ENCODE data around the gene ZNF280A.
"Not testable (repeated sequence)": the region's sequence is repeated elsewhere in the genome, so short reads cannot be mapped to it uniquely, and the experiment has no call there.

Gene ZNF280A

DNA sequence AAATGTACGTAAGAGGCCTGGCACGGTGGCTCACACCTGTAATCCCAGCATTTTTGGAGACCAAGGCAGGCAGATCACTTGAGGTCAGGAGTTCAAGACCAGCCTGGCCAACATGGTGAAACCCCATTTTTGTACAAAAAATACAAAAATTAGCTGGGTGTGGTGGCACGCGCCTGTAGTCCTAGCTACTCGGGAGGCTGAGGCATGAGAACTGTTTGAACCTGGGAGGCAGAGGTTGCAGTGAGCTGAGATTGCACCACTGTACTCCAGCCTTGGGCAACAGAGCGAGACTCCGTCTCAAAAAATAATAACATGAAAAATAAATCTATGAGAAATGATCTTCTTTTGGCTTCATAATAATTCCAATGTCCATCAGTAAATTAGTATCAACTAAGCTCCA lies 9.2 kb downstream of the ZNF280A start:
- not testable (repeated sequence) for DNase-seq

DNA sequence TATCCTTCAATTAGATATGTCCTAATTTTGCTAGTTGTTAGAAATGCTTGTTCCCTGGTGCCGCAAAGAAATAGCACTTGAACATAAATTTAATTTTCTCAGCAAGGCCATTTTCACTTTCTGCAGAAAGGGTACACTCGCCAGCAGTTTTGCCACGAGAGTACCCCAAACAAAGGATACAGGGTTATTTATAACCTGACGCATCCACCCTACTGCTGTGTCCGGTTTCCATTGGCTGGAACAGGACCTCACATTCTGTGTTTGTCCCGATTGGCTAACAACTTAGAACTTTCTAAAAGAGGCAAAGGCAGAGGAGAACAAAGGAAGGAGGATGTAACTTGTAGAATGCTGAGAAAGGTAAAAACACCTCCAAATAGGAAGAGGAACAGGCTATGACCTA lies 10.2 kb downstream of the ZNF280A start:
- not testable (repeated sequence) for DNase-seq

DNA sequence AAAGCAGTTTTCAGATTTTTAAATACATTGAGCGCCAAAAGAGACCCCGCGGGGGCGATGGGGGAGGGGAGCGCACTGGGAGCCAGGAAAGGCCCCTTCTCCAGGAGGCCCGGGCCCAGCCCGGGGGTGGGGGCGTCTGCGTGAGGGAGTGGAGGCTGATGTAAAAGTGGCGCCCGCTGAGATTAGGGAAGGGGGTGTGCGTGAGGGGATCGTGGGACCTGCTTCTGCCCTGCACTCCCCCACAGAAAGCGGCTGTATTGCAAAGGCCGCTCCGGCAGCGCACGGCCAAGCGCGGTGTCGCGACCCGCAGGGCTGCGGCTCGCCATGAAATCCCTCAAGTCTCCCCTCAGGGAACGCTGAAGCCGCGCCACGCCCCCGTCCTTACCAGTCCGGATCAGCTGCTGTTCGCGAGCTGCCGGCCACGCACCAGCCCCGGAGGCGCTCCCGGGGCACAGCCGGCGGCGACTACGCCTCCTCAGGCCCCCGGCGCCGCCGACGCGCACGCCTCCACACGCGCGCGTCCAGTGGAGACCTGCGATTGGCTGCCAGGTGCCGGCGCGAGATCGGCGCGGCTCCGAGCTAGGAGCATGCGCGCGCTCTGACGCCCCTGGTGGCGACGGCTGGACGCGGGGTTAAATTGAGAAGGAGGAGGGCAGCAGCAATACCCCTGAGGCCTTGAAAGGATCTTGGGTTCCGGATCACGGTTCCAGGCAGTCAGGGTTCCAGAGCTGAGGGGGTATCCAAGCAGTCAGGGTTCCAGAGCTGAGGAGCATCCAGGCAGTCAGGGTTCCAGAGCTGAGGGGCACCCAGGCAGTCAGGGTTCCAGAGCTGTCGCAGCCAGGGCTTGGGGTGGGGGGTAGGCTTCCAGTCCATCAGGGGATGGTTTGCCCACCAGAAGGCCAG lies 11.5 kb downstream of the ZNF280A start, which contains the start of gene ZNF280B:
Gene ZNF280B (minus strand): TSS at position 469 of the 903 bp plus-strand sequence. CDS start 19,344 bp downstream, outside the sequence.
- peak; percentile 76 for DNase-seq

DNA sequence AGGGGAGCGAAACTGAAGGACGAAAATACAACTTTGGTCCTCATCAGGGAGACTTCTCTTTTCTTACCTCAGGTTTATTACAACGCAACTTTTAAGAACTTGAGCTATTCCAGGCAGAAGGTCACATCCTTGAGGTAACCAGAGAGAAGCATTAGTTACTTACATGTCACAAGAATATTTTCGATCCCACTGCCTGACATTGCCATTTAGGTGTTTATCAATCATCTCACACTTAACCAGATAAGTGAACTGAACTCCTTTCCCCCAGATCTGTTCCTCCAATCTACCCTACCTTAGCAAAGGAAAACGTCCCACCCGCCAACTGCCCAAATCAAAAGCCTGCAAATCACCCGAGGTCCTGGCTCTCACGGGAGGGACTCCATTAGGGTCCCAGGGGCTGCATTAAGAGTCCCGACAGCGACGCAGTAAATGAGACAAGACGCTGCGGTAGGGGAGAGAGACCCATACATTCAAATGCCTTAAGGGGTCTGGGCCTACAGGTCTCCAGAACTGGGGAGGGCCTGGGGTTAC lies 12.3 kb downstream of the ZNF280A start:
- no peak for DNase-seq

DNA sequence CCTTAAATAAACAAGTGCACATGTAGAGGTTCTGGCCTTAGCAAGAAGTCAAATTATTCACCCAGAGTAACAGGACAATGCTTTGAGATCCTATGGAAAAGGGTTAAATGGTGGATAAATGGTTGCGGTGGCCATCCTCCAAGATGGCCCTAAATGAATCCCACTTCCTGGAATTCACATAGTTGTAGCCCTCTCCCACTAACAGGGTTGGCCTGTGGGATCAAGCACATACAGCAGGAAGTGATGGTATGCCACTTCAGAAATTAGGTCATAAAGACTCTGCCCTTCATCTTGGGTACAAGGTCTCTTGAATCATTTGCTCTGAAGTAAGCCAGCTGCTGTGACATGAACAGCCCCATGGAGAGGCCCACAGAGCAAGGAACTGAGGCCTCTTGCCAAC lies 13.3 kb downstream of the ZNF280A start:
- DNase-seq = no peak

DNA sequence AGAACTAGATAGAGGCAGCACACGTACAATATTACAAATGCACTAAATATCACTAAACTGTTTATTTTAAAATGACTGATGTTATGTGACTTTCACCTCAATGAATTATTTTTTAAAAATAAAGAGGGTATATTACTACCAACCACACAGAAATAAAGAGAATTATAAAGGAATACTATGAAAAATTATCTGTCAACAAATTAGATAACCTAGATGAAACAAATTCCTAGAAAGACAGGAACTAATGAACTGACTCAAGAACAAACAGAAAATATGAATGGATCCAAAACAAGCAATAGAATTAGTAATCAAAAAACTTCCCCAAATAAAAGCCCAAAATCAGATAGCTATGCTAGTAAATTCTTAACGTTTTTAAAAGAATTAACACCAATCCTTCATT lies 21.8 kb downstream of the ZNF280A start:
- no peak for DNase-seq

DNA sequence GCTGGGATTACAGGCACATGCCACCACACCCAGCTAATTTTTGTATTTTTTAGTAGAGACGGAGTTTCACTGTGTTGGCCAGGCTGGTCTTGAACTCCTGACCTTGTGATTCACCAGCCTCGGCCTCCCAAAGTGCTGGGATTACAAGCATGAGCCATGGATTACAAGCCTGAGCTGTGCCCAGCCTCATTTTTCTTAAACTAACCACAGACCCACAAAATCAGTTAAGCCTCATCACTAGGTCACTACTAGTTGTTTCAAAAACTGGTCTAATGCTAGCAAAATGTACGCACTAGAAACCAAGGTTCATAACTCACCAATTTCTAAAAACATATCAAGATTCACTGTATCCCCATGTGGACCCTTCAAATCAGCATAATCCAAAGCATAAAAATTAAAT lies 28.5 kb downstream of the ZNF280A start:
- not testable (repeated sequence) for DNase-seq

DNA sequence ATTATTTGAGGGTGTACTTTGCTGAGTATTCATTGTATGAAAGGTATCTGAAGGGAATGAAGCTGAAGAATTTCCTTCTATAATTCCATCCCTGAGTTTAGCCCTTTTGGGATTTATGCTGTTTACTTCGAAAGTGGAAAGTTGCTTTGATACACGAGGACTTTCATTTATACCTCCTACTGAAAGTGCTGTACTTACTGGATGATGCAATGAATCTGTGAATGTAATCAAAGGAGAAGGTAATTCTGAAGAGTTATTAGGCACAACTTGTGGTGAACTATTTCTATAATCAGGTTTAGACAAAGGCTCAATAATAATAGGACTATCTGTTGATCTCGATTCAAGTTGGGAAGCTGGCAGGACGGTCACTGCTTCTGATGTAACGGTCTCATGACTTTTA lies 31.3 kb downstream of the ZNF280A start:
- no peak for DNase-seq

DNA sequence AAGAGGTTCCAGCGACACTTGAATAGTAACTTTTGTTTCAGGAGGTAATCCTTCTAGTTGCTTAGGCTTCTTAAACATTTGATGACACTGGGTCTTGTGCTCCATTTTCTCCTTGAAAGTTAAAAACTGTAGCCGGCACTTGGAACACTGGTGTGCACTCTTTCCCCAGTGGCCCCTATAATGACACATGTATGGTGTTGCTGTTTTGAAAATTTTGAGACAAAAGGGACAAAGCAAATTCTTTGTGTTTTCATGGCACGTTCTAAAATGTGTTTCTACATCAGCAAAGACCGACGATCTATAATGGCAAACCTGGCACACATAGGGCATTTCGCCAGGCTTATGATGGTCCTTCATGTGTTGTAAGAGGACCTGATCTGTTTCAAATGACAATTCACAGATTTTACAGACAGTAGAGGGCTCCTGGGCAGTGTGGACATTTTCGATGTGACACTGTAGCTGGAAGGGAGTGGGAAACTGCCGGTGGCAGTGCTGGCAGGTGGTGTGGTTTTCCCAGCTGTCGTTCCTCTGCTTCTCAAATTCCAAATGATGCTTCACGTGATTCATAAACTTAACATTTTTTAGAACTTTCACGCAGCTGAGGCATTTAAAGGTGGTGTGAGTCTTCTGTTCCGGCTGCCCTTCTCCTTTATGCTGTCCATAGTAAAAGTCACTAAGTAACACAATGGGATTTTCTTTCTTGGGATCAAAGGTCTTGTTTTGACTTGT lies 32.0 kb downstream of the ZNF280A start:
- no peak for DNase-seq

DNA sequence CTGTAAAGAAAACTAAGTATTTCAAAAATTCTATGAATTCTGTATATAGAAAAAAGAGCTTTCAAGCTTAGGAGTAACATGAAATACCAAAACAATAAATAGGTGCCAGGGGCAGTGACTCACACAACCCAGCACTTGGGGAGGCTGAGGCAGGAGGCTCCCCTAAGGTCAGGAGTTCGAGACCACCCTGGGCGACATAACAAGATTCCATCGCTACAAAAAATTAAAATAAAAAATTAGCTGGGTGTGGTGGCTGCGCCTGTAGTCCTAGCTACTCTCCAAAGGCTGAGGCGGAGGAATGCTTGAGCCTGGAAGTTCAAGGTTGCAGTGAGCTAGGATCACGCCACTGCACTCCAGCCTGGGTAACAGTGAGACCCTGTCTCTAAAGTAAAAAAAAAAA lies 33.0 kb downstream of the ZNF280A start:
- no peak for DNase-seq

DNA sequence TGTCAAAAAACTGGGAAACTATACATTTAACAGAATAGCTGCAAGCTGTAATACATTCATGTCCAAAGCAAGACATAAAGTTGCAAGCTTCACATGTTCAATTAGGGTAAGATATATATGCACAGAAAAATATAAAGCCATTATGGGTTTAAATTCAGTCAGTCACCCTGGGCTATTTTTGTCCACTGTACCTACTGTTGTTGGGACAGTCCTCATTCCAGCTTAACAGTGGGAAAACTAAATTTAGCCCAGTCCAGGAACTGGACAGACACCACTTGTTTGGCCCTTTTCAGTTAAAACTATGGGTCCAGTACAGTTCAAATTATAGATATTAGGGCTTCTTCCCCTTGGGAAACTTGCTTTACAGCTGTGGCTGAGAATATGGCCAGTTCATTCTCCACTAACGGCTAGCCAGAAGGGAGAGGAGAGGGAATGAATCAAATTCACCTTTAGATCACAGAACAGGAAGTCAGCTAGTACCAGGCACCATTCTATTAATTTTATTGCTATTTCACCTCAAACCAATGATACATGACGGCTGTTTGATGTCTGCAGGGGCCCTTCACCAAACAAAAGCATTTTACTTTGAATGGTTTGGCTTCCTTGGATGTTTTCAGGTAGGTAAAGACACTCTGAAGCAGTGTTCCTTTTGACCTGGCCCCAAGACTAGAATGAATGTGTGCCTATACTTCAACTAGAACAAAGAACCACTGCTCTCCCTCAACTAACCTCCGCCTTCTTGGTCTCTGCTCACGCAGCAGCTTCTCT lies 33.8 kb downstream of the ZNF280A start:
- DNase-seq = no peak

DNA sequence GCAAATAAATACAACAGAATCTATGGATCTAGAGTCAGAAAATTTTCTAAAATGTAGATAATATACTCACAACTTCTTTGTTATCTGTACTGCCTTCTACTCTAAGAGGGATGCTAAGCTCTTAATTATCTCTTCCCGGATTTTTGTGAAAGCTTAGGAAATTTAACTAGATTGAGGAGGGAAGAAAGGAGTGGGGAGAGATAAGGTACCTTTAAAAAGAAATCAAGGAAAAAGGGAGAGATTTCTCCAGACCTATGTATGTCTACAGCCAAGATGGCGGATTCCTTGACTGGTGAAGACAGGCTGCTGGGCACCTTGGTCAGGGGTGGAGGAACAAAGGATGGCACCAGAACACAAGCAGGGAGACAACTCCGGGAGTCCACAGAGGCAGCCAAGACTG lies 34.5 kb downstream of the ZNF280A start:
- DNase-seq = no peak

DNA sequence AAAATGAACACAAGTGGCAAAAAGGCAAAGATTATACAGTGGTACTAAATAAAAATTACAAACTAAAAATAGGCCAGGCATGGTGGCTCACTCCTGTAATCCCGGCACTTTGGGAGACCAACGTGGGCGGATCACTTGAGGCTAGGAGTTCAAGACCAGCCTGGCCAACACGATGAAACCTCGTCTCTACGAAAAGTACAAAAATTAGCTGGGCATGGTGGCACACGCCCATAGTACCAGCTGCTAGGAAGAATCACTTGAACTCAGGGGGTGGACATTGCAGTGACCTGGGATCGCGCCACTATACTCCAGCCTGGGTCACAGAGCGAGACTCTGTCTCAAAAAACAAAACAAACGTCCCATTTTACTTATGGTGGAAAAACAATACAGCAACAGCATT lies 36.0 kb downstream of the ZNF280A start:
- no peak for DNase-seq

DNA sequence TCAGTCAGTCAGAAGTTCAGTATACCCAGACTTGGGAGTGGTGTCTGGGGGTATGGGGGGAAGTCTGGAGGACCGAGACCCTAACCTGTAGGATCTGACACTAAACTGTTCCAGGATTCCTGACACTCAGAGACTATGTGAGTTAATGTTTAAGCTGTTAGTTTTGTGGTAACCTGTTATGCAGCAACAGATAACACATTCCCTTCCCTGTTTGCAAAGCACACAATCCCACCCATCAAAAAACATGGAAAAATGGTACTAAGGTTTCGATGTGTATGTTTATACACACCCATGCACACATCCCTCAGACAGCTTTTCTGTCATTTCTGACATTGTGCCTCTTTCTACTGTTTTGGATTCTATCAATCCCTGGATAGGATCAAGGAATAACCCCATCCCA lies 39.1 kb downstream of the ZNF280A start:
- DNase-seq = no peak

DNA sequence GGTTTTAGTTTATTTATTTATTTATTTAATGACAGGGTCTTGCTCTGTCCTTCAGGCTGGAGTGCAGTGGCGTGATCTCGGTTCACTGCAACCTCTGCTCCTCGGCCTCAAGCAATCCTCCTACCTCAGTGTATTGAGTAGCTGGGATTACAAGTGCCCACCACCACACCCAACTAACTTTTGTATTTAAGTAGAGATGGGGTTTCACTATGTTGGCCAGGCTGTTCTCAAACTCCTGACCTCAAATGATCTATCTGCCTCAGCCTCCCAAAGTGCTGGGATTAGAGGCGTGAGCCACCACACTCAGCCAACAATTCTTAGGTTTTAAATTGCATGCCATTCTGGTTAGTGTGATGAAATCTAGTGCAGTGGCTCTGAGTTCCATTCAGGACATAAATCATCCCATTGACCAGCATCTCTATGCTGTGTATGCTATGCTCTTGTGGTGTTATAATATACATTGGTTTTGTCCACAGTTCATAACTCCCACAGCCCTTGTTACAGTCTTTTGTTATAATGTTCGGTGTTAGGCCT lies 40.0 kb downstream of the ZNF280A start:
- DNase-seq = no peak

DNA sequence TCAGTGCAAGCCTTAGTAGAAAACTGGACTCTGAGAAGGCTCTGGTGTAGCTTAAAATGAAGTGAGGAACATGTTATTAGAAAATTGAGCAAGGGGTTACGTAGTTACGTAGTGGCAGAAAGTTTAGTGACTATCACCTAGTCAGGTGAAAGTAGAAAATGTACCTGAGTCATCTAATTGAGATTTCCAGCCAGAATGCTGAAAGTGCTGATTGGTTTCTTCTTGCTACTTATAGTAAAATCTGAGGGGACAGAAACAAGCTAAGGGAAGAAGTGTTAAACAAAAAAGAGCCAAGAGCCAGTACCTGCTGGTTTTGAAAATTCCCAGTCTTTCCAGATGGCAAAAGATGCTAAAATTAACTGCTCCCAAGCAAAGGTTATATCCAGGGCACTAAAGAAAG lies 41.0 kb downstream of the ZNF280A start:
- no peak for DNase-seq

DNA sequence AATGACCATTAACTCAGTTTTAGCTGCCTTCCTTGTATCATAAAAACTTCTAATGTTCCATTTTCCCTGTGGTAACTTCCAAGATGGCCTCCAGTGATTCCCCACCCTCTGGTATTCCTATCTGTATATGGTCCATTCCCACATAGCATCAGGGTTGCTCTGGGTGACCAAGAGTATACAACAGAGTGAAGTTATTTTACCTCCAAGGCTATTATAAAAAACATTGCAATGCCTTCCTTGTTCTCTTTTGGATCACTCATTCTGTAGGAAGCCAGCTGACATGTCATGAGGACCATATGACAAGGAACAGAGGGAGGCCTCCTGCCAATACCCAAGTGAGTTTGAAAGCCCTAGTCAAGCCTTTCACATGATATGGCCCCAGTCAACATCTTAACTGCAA lies 41.6 kb downstream of the ZNF280A start:
- no peak for DNase-seq

DNA sequence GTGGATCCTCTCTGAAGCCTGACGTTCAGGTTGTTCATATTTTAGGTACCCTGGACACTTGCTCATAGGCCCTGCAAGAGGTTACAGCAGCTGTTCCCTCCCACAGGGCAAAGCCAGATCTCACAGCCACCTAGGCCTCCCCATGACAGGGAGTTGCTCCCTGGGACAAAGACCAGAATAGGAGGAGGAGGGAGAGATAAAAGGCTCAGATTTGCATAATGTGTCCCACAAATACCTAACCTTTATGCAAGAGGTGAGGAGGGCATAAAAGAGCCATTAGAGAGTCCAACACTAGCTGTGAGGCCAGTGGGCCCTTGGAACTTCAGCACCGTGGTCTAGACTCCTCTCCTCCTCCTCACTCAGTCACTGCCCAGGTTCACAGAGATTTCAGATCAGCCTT lies 45.3 kb downstream of the ZNF280A start:
- no peak for DNase-seq

DNA sequence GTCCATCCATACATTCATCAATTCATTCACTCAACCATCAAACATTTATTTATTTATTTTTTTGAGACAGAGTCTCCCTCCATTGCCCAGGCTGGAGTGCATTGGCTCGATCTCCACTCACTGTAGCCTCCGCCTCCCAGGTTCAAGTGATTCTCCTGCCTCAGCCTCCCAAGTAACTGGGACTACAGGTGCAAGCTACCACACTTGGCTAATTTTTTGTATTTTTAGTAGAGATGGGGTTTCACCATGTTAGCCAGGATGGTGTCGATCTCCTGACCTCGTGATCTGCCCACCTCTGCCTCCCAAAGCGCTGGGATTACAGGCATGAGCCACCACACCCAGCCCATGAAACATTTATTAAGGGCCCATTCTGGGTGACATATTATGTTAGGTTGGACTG lies 49.0 kb downstream of the ZNF280A start:
- DNase-seq = not testable (repeated sequence)

DNA sequence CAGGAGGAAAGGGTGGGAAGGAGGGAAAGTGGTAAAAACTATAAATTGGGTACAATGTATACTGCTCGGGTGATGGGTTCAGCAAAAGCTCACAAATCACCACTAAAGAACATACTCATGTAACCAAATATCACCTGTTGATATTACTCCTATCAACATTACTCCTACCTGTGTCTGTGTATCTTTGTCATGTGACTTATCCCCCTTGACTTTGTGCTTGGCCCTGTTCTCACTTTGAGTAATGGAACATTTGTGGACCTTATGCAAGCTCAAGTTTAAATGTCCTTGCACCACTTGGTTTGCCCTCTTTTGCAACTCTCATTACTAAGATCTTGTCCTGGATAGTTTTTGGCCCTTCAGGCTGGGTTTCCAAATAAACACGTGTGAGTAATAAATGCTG lies 50.5 kb downstream of the ZNF280A start:
- DNase-seq = no peak

DNA sequence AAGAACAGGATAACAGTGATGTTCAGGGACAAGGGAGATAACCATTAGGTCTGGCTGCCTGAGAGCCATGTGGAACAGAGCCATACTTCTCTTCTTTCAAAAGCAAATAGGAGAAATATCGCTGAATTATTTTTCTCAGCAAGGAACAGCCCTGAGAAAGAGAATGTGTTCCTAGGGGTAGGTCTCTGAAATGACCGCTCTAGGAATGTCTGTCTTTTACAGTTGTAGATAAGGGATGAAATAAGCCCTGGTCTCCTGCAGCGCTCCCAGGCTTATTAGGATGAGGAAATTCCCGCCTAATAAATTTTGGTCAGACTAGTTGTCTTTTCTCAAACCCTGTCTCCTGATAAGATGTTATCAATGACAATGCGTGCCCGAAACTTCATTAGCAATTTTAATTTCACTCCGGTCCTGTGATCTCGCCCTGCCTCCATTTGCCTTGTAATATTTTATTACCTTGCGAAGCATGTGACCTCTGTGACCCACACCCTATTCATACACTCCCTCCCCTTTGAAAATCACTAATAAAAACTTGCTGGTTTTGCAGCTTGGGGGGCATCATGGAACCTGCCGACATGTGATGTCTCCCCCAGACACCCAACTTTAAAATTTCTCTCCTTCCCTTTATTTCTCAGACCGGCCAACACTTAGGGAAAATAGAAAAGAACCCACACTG lies 51.1 kb downstream of the ZNF280A start:
- DNase-seq = not testable (repeated sequence)

DNA sequence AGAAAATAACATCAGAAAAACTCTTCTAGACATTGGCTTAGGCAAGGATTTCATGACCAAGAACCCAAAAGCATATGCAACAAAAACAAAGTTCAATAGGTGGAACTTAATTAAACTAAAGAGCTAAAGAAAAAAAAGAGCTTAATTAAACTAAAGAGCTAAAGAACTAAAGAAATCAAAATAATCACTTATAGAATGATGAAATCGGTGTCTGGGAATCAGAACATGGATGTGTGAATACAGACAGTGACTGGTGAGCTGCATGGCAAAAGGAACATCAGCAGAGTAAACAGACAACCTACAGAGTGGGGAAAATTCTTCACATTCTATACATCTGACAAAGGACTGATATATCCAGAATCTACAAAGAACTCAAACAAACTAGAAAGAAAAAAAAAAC lies 53.0 kb downstream of the ZNF280A start:
- no peak for DNase-seq

Data from central memory CD4-positive, alpha-beta T cell (primary cell).